Coronary artery (tissue), 2 donors: ENCODE data around the gene CCDC87.
"Not testable (repeated sequence)": the region's sequence is repeated elsewhere in the genome, so short reads cannot be mapped to it uniquely, and the experiment has no call there.

ENCODE experiments used
- DNase-seq: peaks from one replicate; pipeline ENCODE4 v3.0.0-alpha.2; 2017; ENCODE audit warnings: low spot score
- H3K27ac ChIP-seq, 2 donors: fragments of 200-600 bp; sonication (generic); one replicate each; pipeline ENCODE4 v1.5.1; 2016 to 2019
- H3K4me3 ChIP-seq: fragments of 200-600 bp; sonication (generic); 2 replicates; pipeline ENCODE4 v1.5.1; 2016; ENCODE audit warnings: mild to moderate bottlenecking, moderate library complexity
- CTCF ChIP-seq: fragments of 200-600 bp; sonication (generic); IDR thresholded peaks from one replicate; pipeline ENCODE4 v1.5.1; 2019; ENCODE audit warnings: antibody characterized with exemption

Gene CCDC87

GRCh38 chr11:66589996-66590675 lies 2.7 kb downstream of the CCDC87 start:
- H3K4me3 ChIP-seq, result no peak overlapping the region
- DNase-seq, result no peak
- no peak for TF ChIP-seq CTCF
- no peak overlapping the region for H3K27ac ChIP-seq

- H3K4me3 ChIP-seq, H3K27ac ChIP-seq, DNase-seq: not testable (repeated sequence)
These were observed 3.5 kb downstream of the CCDC87 start for GRCh38 chr11:66589315-66589714.

GRCh38 chr11:66586136-66586535 lies 6.7 kb downstream of the CCDC87 start:
- TF ChIP-seq CTCF, result no peak
- Histone ChIP-seq H3K4me3 (no peak overlapping the region), H3K27ac (no peak overlapping the region)
- DNase-seq, result no peak

GRCh38 chr11:66585447-66585846 lies 7.4 kb downstream of the CCDC87 start:
- H3K27ac ChIP-seq, DNase-seq, H3K4me3 ChIP-seq: not testable (repeated sequence)

GRCh38 chr11:66582565-66583147 lies 10.2 kb downstream of the CCDC87 start:
- not testable (repeated sequence) for H3K27ac ChIP-seq, DNase-seq, H3K4me3 ChIP-seq

- no peak overlapping the region for H3K4me3 ChIP-seq
- DNase-seq, result no peak
- no peak overlapping the region for H3K27ac ChIP-seq
- no peak for TF ChIP-seq CTCF
These were observed 11.6 kb downstream of the CCDC87 start for GRCh38 chr11:66581261-66581660.

- Histone ChIP-seq H3K4me3 (no peak overlapping the region), H3K27ac (no peak overlapping the region)
- DNase-seq, result no peak
- no peak for TF ChIP-seq CTCF
These were observed 12.1 kb downstream of the CCDC87 start for GRCh38 chr11:66580803-66581202.

GRCh38 chr11:66579017-66579606 lies 13.8 kb downstream of the CCDC87 start:
- no peak for DNase-seq
- Histone ChIP-seq H3K4me3 (no peak overlapping the region), H3K27ac (no peak overlapping the region)
- TF ChIP-seq CTCF, result peak; percentile 78
